Activated T-helper 2 cell treated with anti-CD3 and anti-CD28 coated beads, Interferon-gamma antibody, Interleukin-2, Interleukin-4, amounts not matched to agents 10 μg/mL and 5 μg/mL and 100 μg/mL, durations not matched to agents 14 hours and 24 hours and 36 hours (primary cell): Measurements from ENCODE around the gene PARD3. TPM values are rescaled to one million over a fixed set of nuclear protein-coding genes. Genes with fewer than 3 reads are reported as not detected.
"Not testable (repeated sequence)": the region's sequence is repeated elsewhere in the genome, so short reads cannot be mapped to it uniquely, and the experiment has no call there.

ENCODE experiments used
- DNase-seq: peaks from one replicate; pipeline ENCODE4 v3.0.0; 2021; ENCODE audit warnings: low spot score
- H3K27ac Mint-ChIP-seq: one replicate; pipeline ENCODE4 v1.8.0; 2021; ENCODE audit warnings: mixed read lengths
- H3K27me3 Mint-ChIP-seq: one replicate; pipeline ENCODE4 v1.8.0; 2021; ENCODE audit warnings: low read depth, mixed read lengths
- H3K36me3 Mint-ChIP-seq: one replicate; pipeline ENCODE4 v1.8.0; 2021; ENCODE audit warnings: low read depth, mixed read lengths
- H3K4me1 Mint-ChIP-seq: one replicate; pipeline ENCODE4 v1.8.0; 2021; ENCODE audit warnings: low read depth, mixed read lengths
- H3K4me3 Mint-ChIP-seq: one replicate; pipeline ENCODE4 v1.8.0; 2021; ENCODE audit warnings: low read depth, mild to moderate bottlenecking, moderate library complexity, mixed read lengths
- H3K9me3 Mint-ChIP-seq: one replicate; pipeline ENCODE4 v1.8.0; 2021; ENCODE audit warnings: mixed read lengths
- intact Hi-C: fragments of 100-400 bp; cut with micrococcal nuclease; formaldehyde crosslinking; loops from one replicate; pipeline ENCODE4 v1.15.1; 2023
- total RNA-seq: library from RNA; stranded (reverse); gene quantifications from 2 replicates; pipeline ENCODE4 v1.2.3, GENCODE V29; 2022

Gene PARD3
- total RNA-seq, 1 donor from 2014 or later, result 1.4 TPM

GRCh38 chr10:34437906-34438305, 377.2 kb downstream of the PARD3 start:
- intact Hi-C loops, result no loop called here
- no peaks in the 10 kb centered on the region for H3K9me3 Mint-ChIP-seq
- no peak overlapping the region for H3K4me3 Mint-ChIP-seq
- H3K4me1 Mint-ChIP-seq, result no peaks in the 10 kb centered on the region
- no peaks in the 10 kb centered on the region for H3K27me3 Mint-ChIP-seq
- DNase-seq, result no peak
- no peaks in the 10 kb centered on the region for H3K36me3 Mint-ChIP-seq
- H3K27ac Mint-ChIP-seq, result no peak overlapping the region

GRCh38 chr10:34434119-34434594, 380.9 kb downstream of the PARD3 start:
- H3K27ac Mint-ChIP-seq, result no peak overlapping the region
- H3K4me3 Mint-ChIP-seq, result no peak overlapping the region
- H3K36me3 Mint-ChIP-seq, result no peaks in the 10 kb centered on the region
- H3K9me3 Mint-ChIP-seq, result no peaks in the 10 kb centered on the region
- DNase-seq, result no peak
- no peaks in the 10 kb centered on the region for H3K4me1 Mint-ChIP-seq
- no peaks in the 10 kb centered on the region for H3K27me3 Mint-ChIP-seq
- intact Hi-C loops, result no loop called here

- Mint-ChIP-seq H3K4me3 (no peak overlapping the region), H3K27ac (no peak overlapping the region), H3K4me1 (no peaks in the 10 kb centered on the region)
Measured at GRCh38 chr10:34433241-34434076, 381.6 kb downstream of the PARD3 start.

GRCh38 chr10:34432589-34432988, 382.5 kb downstream of the PARD3 start:
- H3K4me3 Mint-ChIP-seq, result no peak overlapping the region
- no peaks in the 10 kb centered on the region for H3K9me3 Mint-ChIP-seq
- no peaks in the 10 kb centered on the region for H3K4me1 Mint-ChIP-seq
- H3K36me3 Mint-ChIP-seq, result no peaks in the 10 kb centered on the region
- H3K27me3 Mint-ChIP-seq, result no peaks in the 10 kb centered on the region
- no peak for DNase-seq
- H3K27ac Mint-ChIP-seq, result no peak overlapping the region
- intact Hi-C loops, result no loop called here

More at GRCh38 chr10:34433241-34434076, 381.6 kb downstream of the PARD3 start:
- intact Hi-C loops, result no loop called here
- Mint-ChIP-seq H3K27me3 (no peaks in the 10 kb centered on the region), H3K9me3 (no peaks in the 10 kb centered on the region), H3K36me3 (no peaks in the 10 kb centered on the region)
- DNase-seq, result no peak

GRCh38 chr10:34430685-34431084, 384.4 kb downstream of the PARD3 start:
- H3K4me3 Mint-ChIP-seq, result no peak overlapping the region
- no peaks in the 10 kb centered on the region for H3K27me3 Mint-ChIP-seq
- H3K9me3 Mint-ChIP-seq, result no peaks in the 10 kb centered on the region
- DNase-seq, result no peak
- intact Hi-C loops, result no loop called here
- H3K4me1 Mint-ChIP-seq, result no peaks in the 10 kb centered on the region
- H3K27ac Mint-ChIP-seq, result no peak overlapping the region
- H3K36me3 Mint-ChIP-seq, result no peaks in the 10 kb centered on the region

- no peak overlapping the region for H3K27ac Mint-ChIP-seq
- H3K4me1 Mint-ChIP-seq, result no peaks in the 10 kb centered on the region
- no peaks in the 10 kb centered on the region for H3K9me3 Mint-ChIP-seq
- no peak for DNase-seq
- H3K36me3 Mint-ChIP-seq, result no peaks in the 10 kb centered on the region
- intact Hi-C loops, result no loop called here
- H3K27me3 Mint-ChIP-seq, result no peaks in the 10 kb centered on the region
- H3K4me3 Mint-ChIP-seq, result no peak overlapping the region
Measured at GRCh38 chr10:34428501-34428900, 386.6 kb downstream of the PARD3 start.

GRCh38 chr10:34427911-34428216, 387.2 kb downstream of the PARD3 start:
- intact Hi-C loops, result no loop called here
- no peaks in the 10 kb centered on the region for H3K27me3 Mint-ChIP-seq
- H3K4me1 Mint-ChIP-seq, result no peaks in the 10 kb centered on the region
- no peak overlapping the region for H3K27ac Mint-ChIP-seq
- no peak overlapping the region for H3K4me3 Mint-ChIP-seq
- no peak for DNase-seq
- H3K36me3 Mint-ChIP-seq, result no peaks in the 10 kb centered on the region
- no peaks in the 10 kb centered on the region for H3K9me3 Mint-ChIP-seq

- H3K4me3 Mint-ChIP-seq, DNase-seq, H3K36me3 Mint-ChIP-seq, intact Hi-C loops, H3K27me3 Mint-ChIP-seq, H3K9me3 Mint-ChIP-seq, H3K27ac Mint-ChIP-seq, H3K4me1 Mint-ChIP-seq: not testable (repeated sequence)
Measured at GRCh38 chr10:34427158-34427910, 387.8 kb downstream of the PARD3 start.

GRCh38 chr10:34426538-34427157, 388.4 kb downstream of the PARD3 start:
- DNase-seq, H3K27me3 Mint-ChIP-seq, intact Hi-C loops, H3K4me3 Mint-ChIP-seq, H3K27ac Mint-ChIP-seq, H3K36me3 Mint-ChIP-seq, H3K4me1 Mint-ChIP-seq, H3K9me3 Mint-ChIP-seq: not testable (repeated sequence)

- Mint-ChIP-seq H3K9me3 (no peaks in the 10 kb centered on the region), H3K27me3 (no peaks in the 10 kb centered on the region), H3K4me1 (no peaks in the 10 kb centered on the region), H3K4me3 (no peak overlapping the region), H3K36me3 (no peaks in the 10 kb centered on the region), H3K27ac (no peak overlapping the region)
- DNase-seq, result no peak
- intact Hi-C loops, result no loop called here
Measured at GRCh38 chr10:34426041-34426440, 389.1 kb downstream of the PARD3 start.

GRCh38 chr10:34423673-34424625, 391.1 kb downstream of the PARD3 start:
- no peak for DNase-seq
- Mint-ChIP-seq H3K9me3 (no peaks in the 10 kb centered on the region), H3K36me3 (no peaks in the 10 kb centered on the region), H3K4me3 (no peak overlapping the region), H3K27ac (no peak overlapping the region), H3K4me1 (no peaks in the 10 kb centered on the region), H3K27me3 (no peaks in the 10 kb centered on the region)
- intact Hi-C loops, result no loop called here

GRCh38 chr10:34420795-34421194, 394.3 kb downstream of the PARD3 start:
- intact Hi-C loops, result no loop called here
- Mint-ChIP-seq H3K27me3 (no peaks in the 10 kb centered on the region), H3K36me3 (no peaks in the 10 kb centered on the region), H3K4me1 (no peaks in the 10 kb centered on the region), H3K4me3 (no peak overlapping the region), H3K27ac (no peak overlapping the region), H3K9me3 (no peaks in the 10 kb centered on the region)
- DNase-seq, result no peak
